Right renal cortex interstitium (tissue), 3 donors: Measurements from ENCODE around the gene WAC. TPM values are rescaled to one million over a fixed set of nuclear protein-coding genes. Genes with fewer than 3 reads are reported as not detected.

Experiments used
- DNase-seq, 3 donors: peaks; one replicate each; pipeline ENCODE4 v3.0.0-alpha.2; 2013; ENCODE audit warnings: low read depth in 3 of 3, low spot score in 2 of 3
- polyA plus RNA-seq, 3 donors: library from polyadenylated mRNA; unstranded; fragments of 120-200 nt; gene quantifications; one replicate each; pipeline ENCODE4 v1.2.1, GENCODE V29; 2013; ENCODE audit not compliant: insufficient read length in 3 of 3

WAC gene
- polyA plus RNA-seq, 3 donors, result 153 to 169 (median 158) TPM

DNA sequence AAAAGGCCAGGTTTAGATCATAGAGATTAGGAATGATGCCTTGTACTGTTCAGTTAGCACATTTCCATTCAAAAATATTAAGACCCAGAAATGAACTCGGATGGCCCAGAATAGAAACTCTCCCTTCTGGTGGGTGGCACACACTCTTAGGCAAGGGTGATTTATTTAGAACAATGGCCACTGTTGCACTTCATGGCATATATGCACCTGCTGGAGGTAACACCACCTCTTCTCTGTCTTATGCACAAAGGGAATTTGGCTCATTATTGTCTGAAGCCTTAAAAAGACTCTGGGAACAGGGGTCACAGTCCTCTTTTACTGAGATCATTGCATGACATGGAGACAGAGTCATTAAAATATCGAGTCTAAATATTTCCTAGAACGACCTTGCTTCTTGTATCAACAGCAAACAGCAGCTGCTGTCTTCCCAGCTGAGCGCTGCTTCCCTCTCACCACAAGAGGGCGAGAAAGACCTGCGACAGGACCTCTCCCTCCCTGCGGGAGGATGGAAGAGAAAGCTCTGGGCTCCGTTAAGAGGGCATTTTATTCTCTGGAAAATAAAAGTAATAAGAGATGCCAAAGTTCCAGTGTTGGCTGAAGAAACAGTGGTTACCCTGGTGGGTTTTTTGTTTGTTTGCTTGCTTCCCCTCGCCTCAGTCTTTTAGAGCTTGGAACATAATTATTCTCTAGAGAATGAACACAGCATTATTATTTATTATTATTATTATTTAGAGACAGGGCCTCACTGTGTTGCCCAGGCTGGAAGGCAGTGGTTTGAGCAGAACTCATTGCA lies 130.9 kb downstream of the WAC start:
- DNase-seq, result peak in 2 of 3 donors; percentile 70 to 87

DNA sequence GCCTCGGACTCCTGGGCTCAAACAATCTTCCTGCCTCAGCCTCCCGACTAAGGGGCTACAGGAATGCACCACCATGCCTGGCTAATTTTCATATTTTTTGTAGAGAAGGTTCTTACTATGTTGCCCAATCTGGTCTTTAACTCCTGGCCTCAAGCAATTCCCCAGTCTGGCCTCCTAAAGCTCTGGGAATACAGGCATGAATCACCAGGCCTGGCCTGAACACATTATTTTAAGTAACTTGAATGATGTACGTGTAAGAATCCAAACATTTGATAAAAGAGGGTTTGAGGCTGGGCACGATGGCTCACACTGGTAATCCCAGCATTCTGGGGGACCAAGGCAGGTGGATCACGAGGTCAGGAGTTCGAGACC lies 131.4 kb downstream of the WAC start:
- DNase-seq, result no peak

DNA sequence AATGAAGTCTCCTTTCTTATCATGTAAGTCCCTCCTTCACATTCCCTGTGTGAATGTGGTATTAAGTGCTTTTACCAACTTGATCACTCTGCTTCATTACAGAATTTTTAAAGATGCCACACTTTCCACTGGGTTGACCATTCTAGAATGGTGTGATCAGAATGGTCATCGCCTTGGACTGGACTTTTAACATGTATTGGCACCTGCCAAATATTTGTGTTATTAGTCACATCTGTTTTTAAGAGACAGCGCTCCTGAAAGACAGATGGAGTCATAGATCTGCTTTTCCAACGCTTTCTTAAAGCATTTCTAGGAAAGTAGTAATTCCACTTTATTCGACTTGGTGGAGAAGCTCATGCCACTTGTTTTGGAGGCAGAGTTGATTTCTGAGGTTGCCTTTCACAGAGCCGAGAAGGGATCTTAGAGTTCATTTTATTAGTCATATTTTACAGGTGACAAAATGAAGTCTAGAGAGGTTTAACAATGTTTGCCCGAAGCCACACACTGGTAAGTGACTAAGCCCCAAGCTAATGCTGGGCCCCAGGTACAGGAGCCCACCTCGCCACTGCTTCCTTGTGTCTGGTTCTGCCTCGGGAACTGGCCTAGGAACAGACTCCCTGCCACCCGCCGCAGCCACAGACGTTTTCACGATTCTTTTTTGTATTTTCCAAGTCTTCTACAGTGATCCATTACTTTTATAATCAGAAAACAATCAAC lies 134.0 kb downstream of the WAC start:
- DNase-seq, result no peak

- peak in 1 of 3 donors; percentile 39 for DNase-seq
Measured at GRCh38 chr10:28668363-28669226, 135.7 kb downstream of the WAC start.

DNA sequence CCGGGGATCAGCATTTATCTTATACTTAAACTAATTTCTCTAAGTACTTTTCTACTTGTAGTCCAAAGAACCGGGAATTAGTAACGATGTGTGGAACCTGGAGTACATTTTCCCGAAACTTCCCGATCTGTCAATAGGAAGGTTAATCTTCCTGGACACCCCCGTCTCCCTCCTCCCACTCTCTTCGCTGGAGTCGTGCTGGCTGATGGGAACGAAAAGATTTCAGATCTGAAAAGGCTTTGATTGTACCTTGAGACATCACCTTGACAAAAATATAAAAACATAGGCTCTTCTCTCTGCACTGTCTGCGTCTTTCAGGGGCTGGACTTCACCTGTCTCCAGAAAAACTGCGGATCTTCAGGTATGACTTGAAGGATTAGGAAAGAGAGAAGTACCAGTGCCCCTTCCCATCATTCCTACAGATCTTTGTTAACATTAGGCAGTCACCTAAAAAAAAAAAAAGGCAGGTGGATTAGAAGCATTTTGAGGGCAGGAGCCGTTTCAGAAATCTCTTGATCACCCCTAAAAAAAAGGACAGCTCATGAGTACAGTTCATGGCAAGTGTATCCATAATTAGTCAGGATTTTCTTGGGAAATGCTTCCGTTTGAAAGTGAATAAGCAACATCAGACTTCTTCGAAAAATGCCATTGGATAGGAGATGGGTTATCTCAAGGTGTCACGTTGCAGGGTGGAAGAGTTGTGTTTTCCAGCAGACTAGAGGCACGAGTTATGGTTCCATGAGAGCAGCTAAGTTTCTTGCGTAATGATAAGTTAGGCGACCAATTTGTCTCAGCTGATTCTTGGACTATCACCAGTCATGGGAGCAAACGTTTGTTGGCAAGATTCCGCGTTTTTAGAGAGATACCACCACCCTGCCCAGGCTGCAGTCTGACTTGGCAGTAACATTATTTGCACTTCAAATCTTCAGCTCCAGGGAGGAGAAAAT lies 136.6 kb downstream of the WAC start:
- no peak for DNase-seq

Other genes starting within 250 kb of the WAC start
- 1 to 10 TPM; 7.5 to 9.5 (median 8.9) TPM for gene MPP7, start 230.1 kb upstream of the WAC start, polyA plus RNA-seq
- 10 to 100 TPM; 41.4 to 51.1 (median 49.7) TPM for gene BAMBI, start 144.4 kb downstream of the WAC start, polyA plus RNA-seq